Hypothalamus (tissue), 51 donors: ENCODE data around the gene HYAL1.
"Not testable (repeated sequence)": the region's sequence is repeated elsewhere in the genome, so short reads cannot be mapped to it uniquely, and the experiment has no call there.

Experiments used
- DNase-seq, 51 donors: peaks; one replicate each; lab custom pipeline; 2025; lab: John Stamatoyannopoulos, UW

The HYAL1 gene

DNA sequence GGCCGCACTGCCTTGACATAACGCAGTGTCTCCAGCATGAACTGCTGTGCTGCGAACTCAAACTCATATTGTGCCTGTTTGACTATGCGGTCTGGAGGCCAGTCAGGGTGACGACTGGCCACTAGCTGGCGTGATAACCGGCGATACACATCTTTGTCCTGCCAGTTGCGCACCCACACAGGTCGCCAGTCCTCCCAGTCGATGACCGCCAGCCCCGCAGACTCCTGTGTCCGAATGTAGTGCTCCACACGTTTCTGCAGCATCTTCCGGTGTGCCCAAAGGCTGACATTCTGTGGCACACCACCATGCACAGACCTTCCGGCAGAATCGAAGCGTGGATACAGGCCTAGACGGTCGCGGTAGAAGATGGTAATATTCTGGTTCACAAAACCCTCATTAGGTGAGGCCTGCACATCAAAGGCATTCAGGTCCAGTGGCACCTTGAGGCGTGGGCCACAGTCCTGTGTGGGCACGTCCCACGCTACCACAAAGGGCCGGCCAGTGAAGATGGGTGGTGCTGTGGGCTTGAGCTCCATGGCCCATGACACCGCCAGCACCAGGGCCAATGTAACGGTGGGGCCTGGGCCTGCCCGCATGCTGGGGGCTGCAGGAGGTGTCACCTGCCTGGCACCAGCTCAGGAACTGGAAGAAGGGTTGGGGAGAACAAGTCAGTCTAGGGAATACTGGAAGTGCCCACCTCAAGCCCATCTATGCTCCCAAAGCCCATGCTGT, 16.7 kb upstream of the HYAL1 start:
- no peak for DNase-seq

DNA sequence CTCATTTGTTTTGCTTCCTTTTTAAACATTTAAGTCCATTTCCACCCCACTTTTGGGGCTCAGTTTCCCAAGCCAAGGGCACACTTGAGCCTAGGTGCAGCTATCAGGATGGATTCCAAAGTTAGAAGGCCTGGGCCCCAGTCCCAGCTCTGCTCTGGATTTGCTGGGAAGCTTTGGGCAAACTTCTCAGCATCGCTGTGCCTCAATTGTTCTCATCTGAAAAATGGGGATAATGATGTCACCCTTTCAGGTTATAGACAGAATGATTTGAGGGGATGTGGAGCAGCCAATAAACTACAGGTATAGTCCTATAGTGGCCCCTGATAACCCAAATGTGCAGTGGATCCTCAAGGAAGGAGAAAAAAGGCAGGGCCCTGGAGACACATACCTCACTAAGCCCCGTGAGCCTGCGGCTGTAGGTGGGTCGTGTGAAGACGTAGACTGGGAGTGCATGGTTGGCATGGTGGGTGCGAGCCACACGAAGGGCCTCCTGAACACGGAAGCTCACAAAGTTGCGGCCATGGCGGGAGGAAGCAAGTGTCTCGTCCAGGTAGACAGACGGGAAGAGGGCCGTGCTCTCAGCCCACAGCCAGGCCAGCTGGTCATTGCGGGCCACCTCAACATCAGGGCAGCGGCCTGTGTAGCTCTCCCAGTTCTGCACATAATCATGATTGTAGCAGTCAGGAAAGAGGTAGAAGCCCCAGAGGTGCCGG, 16.0 kb upstream of the HYAL1 start:
- DNase-seq: no peak

DNA sequence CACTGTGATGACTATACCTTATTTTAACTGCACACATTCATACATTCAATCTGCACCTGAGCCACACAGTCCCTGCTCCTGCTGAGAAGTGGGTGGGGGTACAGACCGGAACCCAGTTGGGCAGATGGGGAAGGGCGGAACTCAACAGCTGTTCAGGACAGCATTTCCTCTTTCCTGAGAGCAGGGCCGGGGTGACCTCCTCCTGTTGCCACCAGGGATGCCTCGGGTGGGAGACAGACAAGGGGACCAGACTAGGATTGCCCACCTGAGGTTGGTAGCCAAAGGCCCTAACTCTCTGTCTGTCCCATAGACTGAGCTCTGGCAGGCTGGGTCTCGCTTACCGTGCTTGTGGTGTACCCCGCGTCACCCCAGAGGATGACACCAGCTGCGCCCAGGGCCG, 15.2 kb upstream of the HYAL1 start:
- DNase-seq: no peak

DNA sequence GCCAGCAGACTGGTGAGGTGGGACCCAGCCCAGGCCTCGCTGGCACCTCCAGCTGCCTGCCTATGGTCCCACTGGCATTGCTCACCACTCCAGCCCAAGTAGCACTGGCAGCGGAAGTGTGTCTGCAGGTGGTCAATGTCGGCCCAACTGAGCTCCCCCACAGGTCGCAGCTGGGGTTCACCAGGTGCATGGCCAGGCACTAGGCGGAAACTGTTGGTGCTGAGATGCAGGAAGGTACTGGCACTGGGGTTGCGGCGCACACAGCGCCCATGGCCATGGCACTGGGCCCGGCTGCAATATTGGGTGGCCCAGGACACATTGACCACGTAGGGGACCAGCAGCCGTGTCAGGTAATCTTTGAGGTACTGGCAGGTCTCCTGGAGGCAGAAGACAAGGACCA, 14.8 kb upstream of the HYAL1 start:
- no peak for DNase-seq

DNA sequence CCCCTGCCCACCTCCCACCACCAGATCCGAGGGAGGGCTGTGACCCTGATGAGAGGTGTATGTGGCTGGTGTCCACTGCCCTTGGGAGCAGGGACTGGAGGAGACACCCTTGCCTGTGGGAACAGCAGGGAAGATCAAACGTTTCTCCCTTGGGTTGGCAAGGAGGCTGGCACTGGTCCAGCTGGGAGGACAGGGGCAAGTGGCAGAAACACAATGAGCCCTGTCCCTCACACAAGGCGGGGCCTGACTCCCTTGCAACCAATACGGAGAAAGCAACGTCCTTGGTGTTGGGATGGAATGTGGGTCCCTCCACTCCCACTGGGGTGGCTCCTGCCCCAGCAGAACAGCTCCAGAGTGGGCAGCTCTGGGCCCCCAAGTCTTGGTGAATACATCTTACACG, 13.9 kb upstream of the HYAL1 start:
- DNase-seq: no peak

DNA sequence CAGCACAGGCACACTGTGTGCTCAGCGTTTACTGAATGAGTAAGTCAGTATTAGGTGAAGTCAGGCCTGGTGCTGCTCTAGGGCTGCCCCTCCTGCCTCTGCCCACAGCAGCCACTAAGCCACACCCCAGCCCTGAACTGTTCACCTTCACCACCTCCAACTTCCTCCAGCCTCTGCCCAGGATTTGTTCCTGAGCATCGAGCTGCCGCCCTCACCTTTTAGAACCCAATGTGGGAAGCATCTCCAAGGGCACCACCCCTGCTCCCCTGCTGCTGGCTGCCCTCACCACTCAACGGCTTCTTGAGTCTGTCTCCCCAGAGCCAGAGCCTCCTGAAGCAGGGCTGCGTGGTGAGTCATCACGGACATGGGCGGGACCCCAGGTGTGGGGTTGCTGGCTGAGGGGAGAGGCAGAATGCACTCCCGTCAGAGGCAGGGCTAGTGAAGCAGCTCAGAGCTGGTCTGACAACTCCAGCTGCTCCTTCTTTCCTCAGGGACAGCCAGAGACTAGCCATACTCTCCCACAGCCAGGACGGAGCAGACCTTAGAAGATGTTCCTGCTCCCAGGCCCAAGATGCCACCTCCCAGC, 13.4 kb upstream of the HYAL1 start:
- peak in 2 of 51 donors; percentile 12 to 22 for DNase-seq

DNA sequence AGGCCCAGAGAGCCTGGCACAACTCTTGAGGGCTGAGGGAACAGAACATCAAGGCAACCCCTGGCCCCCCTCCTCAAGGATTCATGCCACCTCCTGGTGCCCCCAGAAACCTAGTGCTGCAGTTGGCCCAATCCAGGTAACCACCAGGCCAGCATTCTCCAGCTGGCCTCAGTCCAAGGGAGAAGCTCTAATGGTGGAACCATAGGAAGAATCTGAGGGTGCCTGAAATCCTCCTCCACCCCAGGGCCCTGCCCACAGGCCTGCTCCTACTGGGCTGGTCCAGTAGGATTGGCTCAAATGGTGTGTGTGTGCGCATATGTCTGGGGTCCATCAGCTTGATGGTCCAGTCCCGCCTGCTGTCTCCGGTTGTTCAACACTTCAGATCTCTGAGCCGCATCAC, 11.4 kb upstream of the HYAL1 start:
- no peak for DNase-seq

DNA sequence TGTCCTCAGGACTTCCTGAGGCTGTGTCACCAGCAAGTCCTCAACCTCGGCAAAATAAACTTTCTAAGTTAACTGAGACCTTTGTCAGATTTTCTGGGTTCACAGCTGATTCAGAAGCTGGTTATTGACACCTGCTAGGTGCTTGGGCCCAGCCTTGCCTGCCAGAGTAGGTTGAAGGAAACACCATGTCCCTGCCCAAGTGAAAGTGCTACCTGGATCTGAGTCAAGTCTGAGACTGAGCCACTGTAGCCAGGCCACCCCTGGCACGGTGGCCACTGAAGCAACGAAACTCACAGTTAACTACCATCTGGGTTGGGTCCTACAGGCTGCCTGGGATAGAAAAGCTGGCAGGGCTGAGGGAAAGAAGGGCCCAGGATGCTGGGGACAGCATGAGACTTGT, 11.0 kb upstream of the HYAL1 start:
- DNase-seq: no peak

DNA sequence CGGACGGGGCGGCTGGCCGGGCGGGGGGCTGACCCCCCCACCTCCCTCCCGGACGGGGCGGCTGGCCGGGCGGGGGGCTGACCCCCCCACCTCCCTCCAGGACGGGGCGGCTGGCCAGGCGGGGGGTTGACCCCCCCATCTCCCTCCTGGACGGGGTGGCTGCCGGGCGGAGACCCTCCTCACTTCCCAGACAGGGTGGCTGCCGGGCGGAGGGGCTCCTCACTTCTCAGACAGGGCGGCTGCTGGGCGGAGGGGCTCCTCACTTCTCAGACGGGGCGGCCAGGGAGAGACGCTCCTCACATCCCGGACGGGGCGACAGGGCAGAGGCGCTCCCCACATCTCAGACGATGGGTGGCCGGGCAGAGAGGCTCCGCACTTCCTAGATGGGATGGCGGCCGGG, 8.7 kb upstream of the HYAL1 start:
- DNase-seq: not testable (repeated sequence)

DNA sequence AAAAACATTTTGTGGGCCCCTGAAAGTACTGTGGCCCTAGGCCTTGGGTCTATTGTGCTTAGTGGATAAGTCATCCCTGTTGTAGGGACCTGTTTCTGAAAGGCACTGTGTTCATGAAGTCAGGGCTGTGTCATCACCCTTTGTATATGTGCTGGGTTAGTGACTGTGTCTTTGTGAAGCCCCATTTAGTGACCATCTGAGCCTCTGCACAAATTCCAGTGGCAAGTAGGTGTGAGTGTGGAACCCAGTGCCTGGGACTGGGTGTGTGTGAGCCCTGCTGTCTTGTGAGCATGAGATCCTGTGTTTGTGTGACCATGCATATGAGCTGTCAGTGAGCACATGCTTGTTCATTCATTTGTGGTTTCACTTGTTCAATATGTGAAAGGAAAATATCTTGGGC, 1.2 kb upstream of the HYAL1 start:
- DNase-seq: no peak

DNA sequence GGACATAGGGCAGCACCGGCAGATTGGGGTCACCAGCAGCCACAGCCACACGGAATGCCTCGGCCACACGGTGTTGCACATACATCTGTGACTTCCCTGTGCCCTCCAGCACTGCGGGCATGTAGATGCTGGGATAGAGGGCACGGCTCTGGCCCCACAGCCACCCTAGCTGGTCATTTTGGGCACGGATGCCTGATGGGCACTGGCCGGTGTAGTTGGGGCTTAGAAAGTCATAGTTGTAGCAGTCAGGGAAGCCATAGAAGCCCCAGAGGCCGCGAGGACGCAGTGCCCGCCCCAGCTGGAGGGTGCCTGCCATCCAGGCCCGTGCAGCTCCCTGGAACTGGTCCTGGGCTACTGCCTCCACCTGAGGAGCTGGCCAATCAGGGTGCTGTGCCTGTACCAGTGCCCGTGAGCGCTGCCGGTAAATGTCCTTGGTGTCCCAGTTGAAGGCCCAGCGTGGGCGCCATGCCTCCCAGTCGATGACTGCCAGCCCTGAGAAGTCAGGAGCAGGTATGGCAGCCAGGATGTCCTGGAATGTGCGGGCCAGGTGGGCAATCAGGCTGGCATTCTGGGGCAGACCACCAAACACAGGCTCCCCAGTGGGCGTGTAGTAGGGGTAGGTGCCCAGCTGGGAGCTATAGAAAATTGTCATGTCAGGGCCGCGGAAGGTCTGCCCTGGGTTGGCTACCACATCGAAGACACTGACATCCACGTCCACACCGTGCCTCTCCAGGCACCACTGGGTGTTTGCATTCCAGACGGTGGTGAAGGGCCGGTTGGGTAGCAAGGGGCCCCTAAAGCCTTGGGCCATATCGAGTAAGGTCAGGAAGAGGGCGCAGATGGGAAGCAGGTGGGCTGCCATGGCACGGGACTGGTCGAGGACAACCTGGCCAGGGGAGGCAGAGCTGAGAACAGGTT, 1.0 kb downstream of the HYAL1 start:
- DNase-seq: no peak

DNA sequence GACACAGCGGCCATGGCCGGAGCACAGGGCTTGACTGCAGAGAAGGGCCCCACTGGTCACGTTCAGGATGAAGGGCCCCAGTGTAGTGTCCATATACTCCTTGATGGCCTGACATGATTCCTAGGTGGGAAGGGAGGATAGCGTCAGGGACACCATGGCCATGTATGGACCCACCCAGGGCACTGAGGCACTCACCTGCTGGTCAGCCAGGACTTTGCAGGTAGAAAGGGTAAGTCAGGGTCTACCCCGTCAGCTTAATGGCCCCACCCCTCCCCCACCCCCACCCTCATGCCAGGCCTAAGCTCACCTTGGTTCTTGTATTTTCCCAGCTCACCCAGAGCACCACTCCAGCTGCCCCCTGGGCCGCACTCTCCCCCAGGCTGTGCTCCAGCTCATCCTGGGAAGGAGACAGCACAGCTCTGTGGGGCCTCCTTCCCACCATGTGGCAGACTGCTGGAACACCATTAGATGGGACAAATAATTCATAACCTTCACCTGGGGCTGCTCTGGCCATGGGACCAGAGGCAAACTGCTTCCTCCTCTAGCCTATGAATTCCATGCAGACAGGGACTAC, 2.6 kb downstream of the HYAL1 start:
- no peak for DNase-seq

DNA sequence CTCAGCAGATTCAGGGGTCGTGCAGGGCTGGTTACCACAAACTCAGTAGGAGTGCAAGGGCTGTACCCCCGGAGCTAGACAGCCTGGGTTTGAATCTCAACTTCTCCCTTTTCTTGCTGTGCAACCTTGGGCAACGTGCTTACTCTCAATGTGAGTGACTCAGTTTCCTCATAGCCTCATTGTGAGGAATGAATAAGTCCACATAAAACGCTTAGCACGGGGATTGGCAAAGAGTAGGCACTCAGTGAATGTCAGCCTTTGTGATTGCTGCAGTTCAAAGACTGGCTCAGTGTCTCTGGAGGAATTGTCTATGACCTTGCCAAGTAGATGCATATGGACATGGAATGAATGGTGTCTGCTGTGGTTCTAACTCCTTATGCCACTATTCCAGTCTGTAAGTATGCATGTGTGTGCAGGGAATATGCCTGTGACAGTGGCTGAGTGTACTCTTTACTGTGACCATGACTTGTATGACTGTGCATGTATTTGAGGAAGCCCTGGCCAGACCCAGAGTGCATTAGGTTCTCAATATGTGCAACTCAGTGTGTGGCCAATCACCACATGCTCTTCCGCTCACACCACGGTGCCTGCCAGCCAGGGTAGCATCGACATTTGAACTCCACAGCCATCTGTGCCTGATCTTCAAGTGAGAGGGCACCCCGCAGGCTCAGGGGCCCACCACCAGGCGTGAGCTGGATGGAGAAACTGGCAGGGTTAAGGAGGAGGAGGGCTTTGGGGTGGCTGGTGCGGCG, 3.3 kb downstream of the HYAL1 start:
- peak in 23 of 51 donors; percentile 34 to 88 (median 64) for DNase-seq

DNA sequence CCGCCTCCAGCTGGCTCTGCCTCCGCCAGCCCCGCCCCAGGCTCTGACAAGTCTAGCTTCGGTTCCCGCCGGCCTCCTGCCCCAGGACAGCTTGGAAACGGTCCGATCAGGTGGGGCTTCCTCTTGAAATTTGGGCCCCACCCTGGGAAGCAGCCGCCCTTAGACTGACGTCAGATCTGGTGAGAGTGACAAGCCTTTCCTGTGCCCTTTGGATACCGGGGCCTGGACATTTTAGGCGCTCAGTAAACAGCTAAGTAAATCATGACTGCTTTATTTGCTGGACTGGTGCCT, 3.8 kb downstream of the HYAL1 start:
- DNase-seq: no peak

DNA sequence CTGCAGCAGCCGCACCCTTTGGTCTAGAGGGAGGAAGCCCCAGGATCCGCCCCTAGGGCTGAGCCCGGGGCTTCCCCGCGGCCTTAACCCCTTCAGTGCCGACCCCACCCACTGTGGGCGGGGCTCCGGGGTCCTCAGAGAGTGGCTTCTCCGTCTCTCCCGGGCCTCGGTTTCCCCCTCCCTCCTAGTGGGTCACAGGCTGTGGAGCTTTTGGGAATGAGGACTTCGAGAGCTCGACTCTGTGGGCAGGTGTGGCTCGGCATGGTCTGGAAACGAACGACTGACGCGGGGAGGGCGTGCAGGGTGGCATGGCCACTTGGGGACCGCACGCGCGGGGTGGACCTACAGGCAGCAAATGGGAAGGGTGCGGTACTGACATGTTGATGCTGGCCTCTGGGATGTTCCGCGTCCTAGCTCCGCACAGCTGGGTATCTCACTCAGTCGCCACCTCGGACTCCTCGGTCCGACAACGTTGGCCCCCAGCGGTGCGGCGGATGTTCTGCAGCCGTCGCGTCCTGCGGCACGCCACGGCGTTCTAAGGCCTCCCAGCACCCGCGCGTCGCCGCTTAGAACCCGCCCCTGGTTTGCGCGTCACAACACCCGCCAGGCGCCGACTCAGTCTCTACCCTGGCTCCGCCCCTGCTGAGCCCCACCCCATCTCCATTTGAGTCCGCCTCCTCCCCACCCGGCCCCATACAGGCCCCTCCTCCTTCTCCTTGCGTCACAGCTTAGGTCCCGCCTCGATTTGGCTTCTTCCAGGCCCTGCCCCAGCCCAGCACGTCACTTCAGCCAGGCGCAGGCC, 4.3 kb downstream of the HYAL1 start, which contains the start of the genes HYAL3 and NAA80:
Gene HYAL3, minus strand, starts transcription at position 570 of the 802 bp plus-strand sequence. CDS start 3,803 bp downstream, outside the sequence.
Gene NAA80, minus strand, starts transcription at position 570 of the 802 bp plus-strand sequence. CDS start 1,942 bp downstream, outside the sequence.
- peak; percentile 72 to 100 (median 99) for DNase-seq

DNA sequence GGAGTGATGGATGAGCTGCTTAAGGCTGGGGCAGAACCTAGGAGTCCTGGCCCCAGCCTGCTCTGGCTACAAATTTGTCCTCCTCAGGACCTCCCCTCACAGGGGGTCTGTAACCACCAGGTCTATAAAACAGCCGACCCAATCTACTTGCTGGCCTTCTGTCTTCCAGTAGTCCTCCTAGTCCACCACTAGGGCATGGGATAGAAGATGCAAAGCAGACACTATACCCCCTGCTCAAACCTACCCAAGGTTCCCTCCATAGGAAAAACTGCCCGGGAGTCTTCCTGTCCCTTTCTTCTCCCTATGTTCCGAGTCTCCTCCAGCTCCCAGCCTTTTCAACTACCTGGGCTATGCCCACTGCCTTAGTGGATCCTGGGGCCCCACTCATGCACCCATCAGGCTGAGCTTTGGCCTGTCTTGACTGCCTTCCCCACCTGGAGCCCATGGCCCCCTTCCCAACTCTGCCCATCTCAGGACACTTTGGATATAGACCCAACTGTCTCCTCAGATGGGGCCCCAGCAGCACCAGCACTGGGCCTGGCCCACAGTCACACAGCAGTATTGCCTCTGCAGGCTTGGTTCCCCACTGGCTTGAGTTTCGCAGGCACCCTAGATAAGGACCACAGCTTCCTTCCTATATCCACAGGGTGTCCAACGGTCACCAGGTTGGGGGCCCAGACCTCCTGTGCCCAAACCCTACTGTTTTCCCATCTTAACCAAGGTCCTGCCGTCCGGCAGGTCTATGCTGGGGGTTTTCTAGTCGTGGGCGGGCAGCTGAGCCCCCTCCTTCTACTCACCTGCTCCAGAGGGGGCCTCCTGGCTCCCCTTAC, 5.3 kb downstream of the HYAL1 start:
- no peak for DNase-seq

DNA sequence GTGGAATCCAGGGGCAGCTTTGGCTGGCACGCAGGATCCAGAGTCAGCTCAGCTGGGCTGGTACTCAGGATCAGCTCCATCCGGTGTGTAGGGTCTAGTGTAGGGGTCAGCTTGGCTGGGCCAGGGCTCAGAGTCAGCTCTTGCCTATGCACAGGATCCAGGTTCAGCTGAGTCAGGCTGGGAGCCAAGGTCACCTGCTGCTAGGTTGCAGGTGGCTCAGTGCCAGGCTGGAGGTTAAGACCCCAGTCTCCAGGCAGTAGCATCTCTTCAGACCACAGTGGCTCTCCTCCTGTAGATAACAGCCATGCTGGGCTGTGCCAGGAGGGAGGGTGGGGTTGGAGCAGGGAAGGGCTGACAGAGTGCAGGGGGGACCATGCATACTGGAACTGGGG, 6.0 kb downstream of the HYAL1 start:
- DNase-seq: no peak
